Measurements from ENCODE around the gene SLX4IP. TPM values are rescaled to one million over a fixed set of nuclear protein-coding genes. Genes with fewer than 3 reads are reported as not detected.

Gene SLX4IP
- total and polyA plus RNA-seq, 10 donors: 2.8 to 9.0 (median 5.1) TPM

DNA sequence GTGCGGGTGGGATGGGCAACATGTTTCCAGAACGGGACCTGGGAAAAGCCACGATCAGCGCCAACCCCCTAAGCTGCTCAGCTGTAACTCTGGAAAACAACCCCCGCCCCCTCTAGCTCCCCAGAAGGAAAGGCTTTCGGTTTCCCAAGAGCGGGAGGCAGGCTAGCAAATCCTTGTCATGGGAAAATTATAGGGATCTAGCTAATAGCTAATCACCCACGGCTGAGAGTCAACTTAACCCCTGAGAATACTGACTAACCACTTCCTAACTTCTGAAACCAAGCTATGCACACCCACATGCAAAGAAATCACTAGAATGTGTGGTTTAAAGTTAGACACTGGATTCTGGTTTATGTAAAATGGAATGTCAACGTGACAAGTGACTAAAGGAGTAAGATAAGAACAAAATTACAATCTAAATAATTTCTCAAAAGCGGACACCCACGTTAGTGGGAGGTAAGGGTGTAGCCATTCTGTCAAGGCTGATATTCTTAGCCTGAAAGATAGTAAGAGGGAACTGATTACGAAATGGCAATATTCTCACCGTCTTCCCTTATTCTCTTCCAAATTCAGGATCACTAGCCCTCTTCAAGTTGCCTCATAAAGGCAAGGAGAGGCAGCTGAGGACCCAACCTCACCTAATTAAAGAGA lies 218.6 kb downstream of the SLX4IP start:
- Histone ChIP-seq H3K36me3 (peaks cover 0 to 98% (median 21%) of the 10 kb centered on the region in 6 donors), H3K4me3 (no peak overlapping the region), H3K4me1 (peaks cover 0 to 90% (median 27%) of the 10 kb centered on the region in 6 donors), H3K9me3 (no peaks in the 10 kb centered on the region), H3K27me3 (replicated peaks in 1 of 7) (no peaks in the 10 kb centered on the region), H3K27ac (peak overlapping the region in 6 of 8 donors; percentile 28 to 59 (median 46))
- DNase-seq: no peak
- TF ChIP-seq POLR2AphosphoS5 (IDR thresholded peaks at IDR 0.05) (no peak), POLR2A (IDR thresholded peaks at IDR 0.05) (no peak), CTCF (IDR thresholded peaks at IDR 0.05 in 8 of 11, conservative IDR thresholded peaks at IDR 0.05 in 3 of 11) (no peak)
- intact Hi-C loops (cut with DNase I; ENCODE audit: low total_unique reads): no loop called here
- whole genome bisulfite sequencing, 5 donors: 62 to 71% (median 69%) methylated on average over 13 of the region's 13 CpGs

DNA sequence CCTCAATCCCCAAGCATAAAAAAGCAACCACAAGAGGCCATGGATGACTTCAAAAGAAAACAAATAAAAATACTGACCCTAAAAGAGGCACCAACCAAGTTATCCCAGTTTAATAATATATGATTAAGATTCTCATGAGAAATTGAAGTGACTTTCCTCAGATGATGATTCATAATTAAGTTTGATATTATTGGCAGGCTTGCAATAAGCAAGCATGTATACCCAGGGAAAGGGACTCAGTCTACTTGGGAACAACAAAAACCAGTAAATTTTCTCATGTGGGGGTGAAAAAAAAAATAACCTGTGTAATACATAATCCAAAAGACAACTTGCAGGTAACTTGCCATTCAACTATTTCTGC lies 219.1 kb downstream of the SLX4IP start:
- Histone ChIP-seq H3K4me1 (peaks cover 0 to 93% (median 30%) of the 10 kb centered on the region in 6 donors), H3K4me3 (no peak overlapping the region), H3K27ac (peak overlapping the region in 7 of 8 donors; percentile 28 to 59 (median 42)), H3K36me3 (peaks cover 0 to 94% (median 18%) of the 10 kb centered on the region in 6 donors), H3K9me3 (no peaks in the 10 kb centered on the region), H3K27me3 (replicated peaks in 1 of 7) (no peaks in the 10 kb centered on the region)
- TF ChIP-seq POLR2A (IDR thresholded peaks at IDR 0.05) (no peak), CTCF (IDR thresholded peaks at IDR 0.05 in 8 of 11, conservative IDR thresholded peaks at IDR 0.05 in 3 of 11) (no peak), POLR2AphosphoS5 (IDR thresholded peaks at IDR 0.05) (no peak)
- intact Hi-C loops (cut with DNase I; ENCODE audit: low total_unique reads): no loop called here
- no peak for DNase-seq

GRCh38 chr20:10654630-10655029 lies 219.5 kb downstream of the SLX4IP start:
- Histone ChIP-seq H3K4me1 (peaks cover 0 to 89% (median 30%) of the 10 kb centered on the region in 6 donors), H3K36me3 (peaks cover 0 to 92% (median 16%) of the 10 kb centered on the region in 6 donors), H3K27me3 (replicated peaks in 1 of 7) (no peaks in the 10 kb centered on the region), H3K9me3 (no peaks in the 10 kb centered on the region), H3K27ac (peak overlapping the region in 7 of 8 donors; percentile 21 to 59 (median 44)), H3K4me3 (no peak overlapping the region)
- no peak for DNase-seq
- intact Hi-C loops (cut with DNase I; ENCODE audit: low total_unique reads): no loop called here
- TF ChIP-seq CTCF (IDR thresholded peaks at IDR 0.05 in 8 of 11, conservative IDR thresholded peaks at IDR 0.05 in 3 of 11): no peak
- TF ChIP-seq POLR2AphosphoS5 (IDR thresholded peaks at IDR 0.05): no peak
- TF ChIP-seq POLR2A (IDR thresholded peaks at IDR 0.05): no peak
- WGBS, 5 donors: 67 to 89% (median 76%) methylated on average over 7 of the region's 7 CpGs

DNA sequence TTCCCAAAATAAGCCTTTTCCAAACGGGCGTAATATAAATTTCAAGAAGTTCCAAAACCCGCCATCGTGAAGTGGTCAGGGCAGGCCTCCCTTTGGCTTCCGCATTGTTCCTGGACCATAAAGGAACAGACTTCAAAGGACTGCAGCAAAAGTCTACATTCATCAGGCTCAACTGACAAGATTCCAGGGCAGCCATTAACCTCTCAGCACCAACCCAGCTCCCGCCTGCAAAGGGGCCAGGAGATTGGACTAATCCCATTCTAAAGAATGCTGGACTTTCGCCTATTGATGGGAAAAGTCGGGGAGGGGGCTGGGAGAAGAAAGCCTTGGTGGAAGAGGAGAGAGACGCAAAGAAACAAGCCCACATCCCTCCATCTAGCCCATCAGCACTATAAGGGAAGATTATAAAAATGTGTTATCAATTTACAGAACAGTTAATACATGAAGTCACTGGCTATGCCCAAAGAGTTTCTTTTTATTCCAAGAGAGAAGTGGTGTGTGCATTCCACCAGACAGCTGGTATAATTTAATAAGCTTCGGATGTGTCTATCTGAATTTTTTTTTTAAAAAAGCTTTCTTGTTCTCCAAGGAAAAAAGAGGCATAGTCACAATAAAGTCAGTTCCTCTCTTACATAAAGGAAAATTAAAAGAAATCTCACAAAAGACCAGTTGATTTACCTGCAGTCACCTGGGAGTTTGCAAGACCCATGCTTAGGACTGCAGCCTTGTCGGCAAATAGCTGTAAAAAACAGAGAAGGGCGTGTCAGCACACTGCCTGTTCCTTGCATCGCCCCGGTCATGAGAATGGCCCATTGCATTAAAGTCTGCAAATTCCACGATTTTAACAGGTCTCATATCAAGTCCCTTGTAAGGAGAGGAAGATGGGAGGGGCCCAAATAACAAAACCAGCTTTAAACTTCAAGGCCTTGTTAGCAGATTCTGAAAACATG lies 220.9 kb downstream of the SLX4IP start:
- H3K9me3 ChIP-seq: no peaks in the 10 kb centered on the region
- intact Hi-C loops (cut with DNase I; ENCODE audit: low total_unique reads): no loop called here
- peaks cover 0 to 92% (median 12%) of the 10 kb centered on the region in 6 donors for H3K36me3 ChIP-seq
- no peak overlapping the region for H3K4me3 ChIP-seq
- DNase-seq: no peak
- 69 to 85% (median 80%) methylated on average over 15 of the region's 15 CpGs for WGBS, 5 donors
- no peak for TF ChIP-seq CTCF (IDR thresholded peaks at IDR 0.05 in 8 of 11, conservative IDR thresholded peaks at IDR 0.05 in 3 of 11)
- no peak for TF ChIP-seq POLR2AphosphoS5 (IDR thresholded peaks at IDR 0.05)
- TF ChIP-seq POLR2A (IDR thresholded peaks at IDR 0.05): no peak
- H3K27ac ChIP-seq: peak overlapping the region in 6 of 8 donors; percentile 15 to 59 (median 42)
- H3K4me1 ChIP-seq: peaks cover 0 to 86% (median 31%) of the 10 kb centered on the region in 6 donors
- H3K27me3 ChIP-seq (replicated peaks in 1 of 7): peaks cover 0 to 5% (median 0%) of the 10 kb centered on the region in 7 donors
